ENCODE results near the gene SIL1. TPM values are rescaled to one million over a fixed set of nuclear protein-coding genes. Genes with fewer than 3 reads are reported as not detected.

SIL1 gene
- total RNA-seq, 1 donor from 2014 or later = 16.1 TPM

DNA sequence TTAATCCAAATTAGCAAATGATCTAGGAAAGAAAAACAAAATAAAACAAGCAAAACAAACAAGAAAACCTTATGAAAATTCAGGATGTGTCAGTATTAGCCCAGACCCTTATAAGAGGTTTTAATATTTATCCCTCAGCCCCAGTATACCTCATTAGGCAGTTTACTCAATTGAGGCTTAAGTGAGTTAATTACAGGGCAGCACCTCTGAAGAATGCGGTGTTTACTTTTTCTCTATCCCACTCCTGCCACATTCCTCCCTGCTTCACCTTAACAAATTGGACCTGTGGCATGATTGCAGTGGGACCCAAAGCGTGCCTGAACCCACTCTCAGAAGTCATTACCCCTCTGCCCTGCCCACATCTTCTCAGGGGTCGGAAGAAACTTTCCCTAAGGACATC is 67.1 kb downstream of the SIL1 start:
- ChIA-PET CTCF (no interaction called here), POLR2A (no interaction called here)
- Mint-ChIP-seq H3K4me1 (peaks cover 2% of the 10 kb centered on the region), H3K27ac (no peak overlapping the region), H3K36me3 (ENCODE audit: low read depth) (peaks cover 12% of the 10 kb centered on the region), H3K4me3 (no peak overlapping the region), H3K27me3 (no peaks in the 10 kb centered on the region), H3K9me3 (no peaks in the 10 kb centered on the region)
- DNase-seq = no peak
- ATAC-seq (ENCODE audit: low read depth) = no peak
- TF ChIP-seq, protein P1, sequence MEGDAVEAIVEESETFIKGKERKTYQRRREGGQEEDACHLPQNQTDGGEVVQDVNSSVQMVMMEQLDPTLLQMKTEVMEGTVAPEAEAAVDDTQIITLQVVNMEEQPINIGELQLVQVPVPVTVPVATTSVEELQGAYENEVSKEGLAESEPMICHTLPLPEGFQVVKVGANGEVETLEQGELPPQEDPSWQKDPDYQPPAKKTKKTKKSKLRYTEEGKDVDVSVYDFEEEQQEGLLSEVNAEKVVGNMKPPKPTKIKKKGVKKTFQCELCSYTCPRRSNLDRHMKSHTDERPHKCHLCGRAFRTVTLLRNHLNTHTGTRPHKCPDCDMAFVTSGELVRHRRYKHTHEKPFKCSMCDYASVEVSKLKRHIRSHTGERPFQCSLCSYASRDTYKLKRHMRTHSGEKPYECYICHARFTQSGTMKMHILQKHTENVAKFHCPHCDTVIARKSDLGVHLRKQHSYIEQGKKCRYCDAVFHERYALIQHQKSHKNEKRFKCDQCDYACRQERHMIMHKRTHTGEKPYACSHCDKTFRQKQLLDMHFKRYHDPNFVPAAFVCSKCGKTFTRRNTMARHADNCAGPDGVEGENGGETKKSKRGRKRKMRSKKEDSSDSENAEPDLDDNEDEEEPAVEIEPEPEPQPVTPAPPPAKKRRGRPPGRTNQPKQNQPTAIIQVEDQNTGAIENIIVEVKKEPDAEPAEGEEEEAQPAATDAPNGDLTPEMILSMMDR (IDR thresholded peaks at IDR 0.05) = no peak
- intact Hi-C loops (cut with micrococcal nuclease) = no loop called here

DNA sequence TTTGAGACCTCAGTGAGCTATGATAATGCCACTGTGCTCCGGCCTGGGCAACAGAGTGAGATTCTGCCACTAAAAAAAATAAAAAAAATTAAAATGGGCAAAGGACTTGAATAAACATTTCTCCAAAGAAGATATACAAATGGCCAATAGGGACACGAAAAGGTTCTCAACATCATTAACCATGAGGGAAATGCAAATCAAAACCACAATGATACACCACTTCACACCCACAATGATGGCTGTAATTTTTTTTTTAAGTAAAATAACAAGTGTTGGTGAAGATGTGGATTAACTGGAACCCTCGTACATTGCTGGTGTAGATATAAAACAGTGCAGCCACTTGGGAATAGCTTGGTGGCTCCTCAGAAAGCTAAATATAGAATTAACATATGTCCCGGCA is 68.0 kb downstream of the SIL1 start:
- DNase-seq (no peak), ATAC-seq (ENCODE audit: low read depth) (no peak)
- TF ChIP-seq, protein P1 (IDR thresholded peaks at IDR 0.05) = no peak
- intact Hi-C loops (cut with micrococcal nuclease) = no loop called here
- H3K9me3 Mint-ChIP-seq = no peaks in the 10 kb centered on the region
- H3K4me1 Mint-ChIP-seq = peaks cover 2% of the 10 kb centered on the region
- H3K36me3 Mint-ChIP-seq (ENCODE audit: low read depth) = peaks cover 16% of the 10 kb centered on the region
- ChIA-PET POLR2A (no interaction called here), CTCF (no interaction called here)
- H3K4me3 Mint-ChIP-seq = no peak overlapping the region
- no peak overlapping the region for H3K27ac Mint-ChIP-seq
- H3K27me3 Mint-ChIP-seq = no peaks in the 10 kb centered on the region

DNA sequence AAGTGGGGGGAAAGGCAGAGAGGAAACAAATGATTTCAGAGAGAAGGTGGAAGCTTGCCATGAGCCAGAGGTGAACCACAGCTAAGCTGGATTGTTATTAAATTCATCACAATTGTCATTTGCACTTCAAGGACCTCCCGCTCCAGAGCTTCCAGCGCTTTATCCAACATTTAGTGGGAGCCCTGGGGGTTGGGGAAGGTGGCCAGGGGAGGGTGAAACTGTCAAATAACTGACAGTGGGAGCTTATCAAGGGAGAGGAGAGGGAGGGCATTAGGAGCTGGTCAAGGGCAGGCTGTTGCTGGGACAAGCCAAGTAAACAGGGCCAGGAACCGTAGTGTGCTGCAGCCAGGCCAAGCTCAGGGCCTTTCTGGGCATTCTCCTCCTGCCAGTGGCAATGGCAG is 71.5 kb downstream of the SIL1 start:
- DNase-seq (no peak), ATAC-seq (ENCODE audit: low read depth) (no peak)
- H3K36me3 Mint-ChIP-seq (ENCODE audit: low read depth) = peaks cover 25% of the 10 kb centered on the region
- ChIA-PET POLR2A (no interaction called here), CTCF (no interaction called here)
- no peaks in the 10 kb centered on the region for H3K9me3 Mint-ChIP-seq
- TF ChIP-seq, protein P1 (IDR thresholded peaks at IDR 0.05) = no peak
- H3K27me3 Mint-ChIP-seq = no peaks in the 10 kb centered on the region
- no peaks in the 10 kb centered on the region for H3K4me1 Mint-ChIP-seq
- intact Hi-C loops (cut with micrococcal nuclease) = no loop called here
- H3K27ac Mint-ChIP-seq = no peak overlapping the region
- H3K4me3 Mint-ChIP-seq = no peak overlapping the region

DNA sequence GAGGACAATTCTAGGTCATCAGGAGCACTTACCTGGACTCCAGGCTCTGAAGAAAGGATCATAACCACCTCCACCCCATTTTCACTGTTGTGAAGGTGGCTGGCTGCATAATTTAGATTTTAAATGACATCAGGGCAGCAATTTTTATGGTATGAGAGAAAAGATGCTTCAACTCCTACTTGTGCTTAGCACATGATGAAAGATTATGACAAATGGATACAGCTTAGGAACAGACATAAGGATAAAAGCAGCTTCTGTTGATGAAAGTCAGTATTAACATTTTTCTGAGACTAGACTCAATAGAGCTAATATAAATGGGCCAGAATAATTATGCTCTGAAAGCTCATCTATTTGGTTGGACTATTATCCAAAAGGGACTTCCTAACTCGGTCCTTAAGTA is 72.2 kb downstream of the SIL1 start:
- Mint-ChIP-seq H3K27ac (no peak overlapping the region), H3K9me3 (no peaks in the 10 kb centered on the region), H3K4me1 (no peaks in the 10 kb centered on the region), H3K27me3 (no peaks in the 10 kb centered on the region), H3K4me3 (no peak overlapping the region), H3K36me3 (ENCODE audit: low read depth) (peaks cover 26% of the 10 kb centered on the region)
- intact Hi-C loops (cut with micrococcal nuclease) = no loop called here
- POLR2A ChIA-PET = no interaction called here
- TF ChIP-seq, protein P1 (IDR thresholded peaks at IDR 0.05) = no peak
- DNase-seq = no peak
- CTCF ChIA-PET = no interaction called here
- no peak for ATAC-seq (ENCODE audit: low read depth)

DNA sequence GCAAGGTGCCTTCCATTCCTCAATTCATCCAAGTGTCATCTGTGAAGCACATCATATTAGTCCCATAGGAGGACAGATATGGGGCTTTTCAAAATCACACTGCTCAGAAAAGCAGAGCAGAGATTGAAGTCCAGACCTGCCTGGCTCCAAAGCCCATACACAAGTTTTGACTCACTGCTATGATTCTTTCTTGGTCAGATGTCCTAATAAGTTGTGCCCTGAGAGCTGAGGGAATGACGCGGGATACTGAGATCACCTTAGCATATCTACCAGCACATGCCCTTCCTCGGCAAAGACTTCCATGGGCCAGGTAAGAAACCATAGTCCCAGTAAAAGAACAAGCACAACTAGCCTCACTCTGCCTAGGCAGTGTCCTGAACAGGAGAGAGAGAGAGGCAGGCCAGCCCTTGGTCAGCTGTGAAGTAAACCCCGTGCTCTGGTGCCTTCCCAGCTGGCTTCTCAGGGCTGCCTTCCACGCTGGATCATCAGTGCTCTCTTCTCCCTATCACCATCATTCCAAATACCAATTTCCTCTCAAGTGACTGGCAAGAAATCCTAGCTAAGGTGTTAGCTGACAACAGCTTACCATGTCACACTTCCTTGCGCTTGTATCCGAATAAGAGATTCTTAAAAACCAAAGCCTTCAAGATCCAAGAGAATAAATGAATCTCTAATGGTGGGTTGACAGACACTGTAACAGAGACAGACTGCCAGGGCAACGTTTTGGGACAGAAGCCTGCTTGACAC is 73.2 kb downstream of the SIL1 start:
- DNase-seq (no peak), ATAC-seq (ENCODE audit: low read depth) (no peak)
- intact Hi-C loops (cut with micrococcal nuclease) = no loop called here
- H3K27ac Mint-ChIP-seq = no peak overlapping the region
- POLR2A ChIA-PET = no interaction called here
- CTCF ChIA-PET = no interaction called here
- no peaks in the 10 kb centered on the region for H3K9me3 Mint-ChIP-seq
- no peak overlapping the region for H3K4me3 Mint-ChIP-seq
- no peaks in the 10 kb centered on the region for H3K27me3 Mint-ChIP-seq
- no peaks in the 10 kb centered on the region for H3K4me1 Mint-ChIP-seq
- peaks cover 36% of the 10 kb centered on the region for H3K36me3 Mint-ChIP-seq (ENCODE audit: low read depth)
- TF ChIP-seq, protein P1 (IDR thresholded peaks at IDR 0.05) = no peak
